Measurements from ENCODE around the gene CFDP1. TPM values are rescaled to one million over a fixed set of nuclear protein-coding genes. Genes with fewer than 3 reads are reported as not detected.

The CFDP1 gene
- total RNA-seq, 1 experiment from 2014 or later = 77.6 TPM

GRCh38 chr16:75260851-75261589 is 172.3 kb downstream of the CFDP1 start:
- no peak overlapping the region for H3K4me3 Mint-ChIP-seq (ENCODE audit: unreplicated experiment)
- no TSS peak for BruUV-seq (replicated peaks)

GRCh38 chr16:75258807-75259141 is 174.5 kb downstream of the CFDP1 start:
- Mint-ChIP-seq H3K4me1 (ENCODE audit: low read depth, unreplicated experiment) (peaks cover 43% of the 10 kb centered on the region), H3K4me3 (ENCODE audit: unreplicated experiment) (no peak overlapping the region), H3K27me3 (ENCODE audit: insufficient read depth, unreplicated experiment) (no peaks in the 10 kb centered on the region), H3K36me3 (ENCODE audit: insufficient read depth, unreplicated experiment) (peaks cover 14% of the 10 kb centered on the region), H3K9me3 (ENCODE audit: unreplicated experiment) (no peaks in the 10 kb centered on the region), H3K27ac (ENCODE audit: unreplicated experiment) (no peak overlapping the region)
- DNase-seq = no peak
- TF ChIP-seq CTCF (IDR thresholded peaks at IDR 0.05; ENCODE audit: insufficient read depth in 1 of 2, low read depth in 1 of 2, low read length in 1 of 2, severe bottlenecking in 1 of 2, unreplicated experiment in 1 of 2) = no peak
- Histone ChIP-seq H3K9me3 (no peaks in the 10 kb centered on the region), H3K4me3 (ENCODE audit: low read depth, low read length) (no peak overlapping the region), H3K36me3 (ENCODE audit: control insufficient read depth, insufficient read depth, low read length) (peaks cover 5% of the 10 kb centered on the region; the same call in 1 of the 2 replicates), H3K4me1 (peaks cover 32% of the 10 kb centered on the region), H3K27me3 (replicated peaks; ENCODE audit: control insufficient read depth, insufficient read depth, low read length) (no peaks in the 10 kb centered on the region)
- ChIA-PET CTCF (no interaction called here), POLR2A (no interaction called here)
- BruUV-seq (replicated peaks) = no TSS peak
- intact Hi-C loops (cut with micrococcal nuclease; ENCODE audit: unreplicated experiment) = no loop called here

More at GRCh38 chr16:75260851-75261589, 172.3 kb downstream of the CFDP1 start:
- Mint-ChIP-seq H3K9me3 (ENCODE audit: unreplicated experiment) (no peaks in the 10 kb centered on the region), H3K27me3 (ENCODE audit: insufficient read depth, unreplicated experiment) (no peaks in the 10 kb centered on the region), H3K36me3 (ENCODE audit: insufficient read depth, unreplicated experiment) (peaks cover 20% of the 10 kb centered on the region), H3K4me1 (ENCODE audit: low read depth, unreplicated experiment) (peaks cover 36% of the 10 kb centered on the region), H3K27ac (ENCODE audit: unreplicated experiment) (no peak overlapping the region)
- no peak overlapping the region for H3K4me3 ChIP-seq (ENCODE audit: low read depth, low read length)
- intact Hi-C loops (cut with micrococcal nuclease; ENCODE audit: unreplicated experiment) = no loop called here
- DNase-seq = peak in 1 of 2 experiments; percentile 29
- H3K27me3 ChIP-seq (replicated peaks; ENCODE audit: control insufficient read depth, insufficient read depth, low read length) = no peaks in the 10 kb centered on the region
- peaks cover 32% of the 10 kb centered on the region for H3K4me1 ChIP-seq
- TF ChIP-seq CTCF (IDR thresholded peaks at IDR 0.05; ENCODE audit: insufficient read depth in 1 of 2, low read depth in 1 of 2, low read length in 1 of 2, severe bottlenecking in 1 of 2, unreplicated experiment in 1 of 2) = no peak
- ChIA-PET CTCF (no interaction called here), POLR2A (no interaction called here)
- H3K9me3 ChIP-seq = no peaks in the 10 kb centered on the region
- peaks cover 5% of the 10 kb centered on the region; the same call in 1 of the 2 replicates for H3K36me3 ChIP-seq (ENCODE audit: control insufficient read depth, insufficient read depth, low read length)

- no peak for TF ChIP-seq CTCF (IDR thresholded peaks at IDR 0.05; ENCODE audit: insufficient read depth in 1 of 2, low read depth in 1 of 2, low read length in 1 of 2, severe bottlenecking in 1 of 2, unreplicated experiment in 1 of 2)
These were observed 175.2 kb downstream of the CFDP1 start for GRCh38 chr16:75257886-75258806.

More at GRCh38 chr16:75257886-75258806, 175.2 kb downstream of the CFDP1 start:
- intact Hi-C loops (cut with micrococcal nuclease; ENCODE audit: unreplicated experiment) = no loop called here
- POLR2A ChIA-PET = no interaction called here
- no peaks in the 10 kb centered on the region for H3K9me3 ChIP-seq
- H3K4me1 Mint-ChIP-seq (ENCODE audit: low read depth, unreplicated experiment) = peaks cover 43% of the 10 kb centered on the region
- H3K9me3 Mint-ChIP-seq (ENCODE audit: unreplicated experiment) = no peaks in the 10 kb centered on the region
- H3K4me3 Mint-ChIP-seq (ENCODE audit: unreplicated experiment) = no peak overlapping the region
- CTCF ChIA-PET = no interaction called here
- no peaks in the 10 kb centered on the region for H3K27me3 ChIP-seq (replicated peaks; ENCODE audit: control insufficient read depth, insufficient read depth, low read length)
- H3K4me1 ChIP-seq = peaks cover 32% of the 10 kb centered on the region
- peaks cover 8% of the 10 kb centered on the region for H3K36me3 Mint-ChIP-seq (ENCODE audit: insufficient read depth, unreplicated experiment)
- peaks cover 2% of the 10 kb centered on the region; the same call in 1 of the 2 replicates for H3K36me3 ChIP-seq (ENCODE audit: control insufficient read depth, insufficient read depth, low read length)
- H3K4me3 ChIP-seq (ENCODE audit: low read depth, low read length) = no peak overlapping the region
- H3K27ac Mint-ChIP-seq (ENCODE audit: unreplicated experiment) = peak overlapping the region; percentile 54
- no peaks in the 10 kb centered on the region for H3K27me3 Mint-ChIP-seq (ENCODE audit: insufficient read depth, unreplicated experiment)
- BruUV-seq (replicated peaks) = no TSS peak
- DNase-seq = no peak

All from Caco-2 (cell line).